GM19023 (cell line): ENCODE results near the gene DDAH1.

Experiments used
- ATAC-seq: cut with Tn5 transposase; IDR thresholded peaks from one replicate; pipeline ENCODE4 v1.9.1; 2021; ENCODE audit warnings: mild to moderate bottlenecking, moderate library complexity; ENCODE audit not compliant: unreplicated experiment

DDAH1 gene

GRCh38 chr1:85445906-85446305 lies 19.1 kb downstream of the DDAH1 start:
- ATAC-seq: no peak

GRCh38 chr1:85444381-85444780 lies 20.6 kb downstream of the DDAH1 start:
- no peak for ATAC-seq

GRCh38 chr1:85440612-85441011 lies 24.3 kb downstream of the DDAH1 start:
- ATAC-seq: no peak

GRCh38 chr1:85438353-85438752 lies 26.6 kb downstream of the DDAH1 start:
- no peak for ATAC-seq

- ATAC-seq: no peak
Observed at GRCh38 chr1:85437139-85437538, 27.8 kb downstream of the DDAH1 start.

GRCh38 chr1:85433096-85433495 lies 31.9 kb downstream of the DDAH1 start:
- ATAC-seq: no peak

GRCh38 chr1:85428471-85429089 lies 36.4 kb downstream of the DDAH1 start:
- no peak for ATAC-seq

GRCh38 chr1:85427849-85428248 lies 37.1 kb downstream of the DDAH1 start:
- no peak for ATAC-seq

- no peak for ATAC-seq
Observed at GRCh38 chr1:85427331-85427730, 37.6 kb downstream of the DDAH1 start.

GRCh38 chr1:85421179-85421578 lies 43.8 kb downstream of the DDAH1 start:
- ATAC-seq: no peak

GRCh38 chr1:85420199-85420598 lies 44.8 kb downstream of the DDAH1 start:
- no peak for ATAC-seq

GRCh38 chr1:85417876-85418275 lies 47.1 kb downstream of the DDAH1 start:
- no peak for ATAC-seq

- ATAC-seq: no peak
Observed at GRCh38 chr1:85417017-85417416, 47.9 kb downstream of the DDAH1 start.

- ATAC-seq: no peak
Observed at GRCh38 chr1:85413169-85413568, 51.8 kb downstream of the DDAH1 start.

- no peak for ATAC-seq
Observed at GRCh38 chr1:85411567-85412305, 53.2 kb downstream of the DDAH1 start.

- no peak for ATAC-seq
Observed at GRCh38 chr1:85409516-85409915, 55.4 kb downstream of the DDAH1 start.

- no peak for ATAC-seq
Observed at GRCh38 chr1:85407746-85408377, 57.1 kb downstream of the DDAH1 start.

- ATAC-seq: no peak
Observed at GRCh38 chr1:85406887-85407533, 57.9 kb downstream of the DDAH1 start.

- no peak for ATAC-seq
Observed at GRCh38 chr1:85406081-85406480, 58.9 kb downstream of the DDAH1 start.

- ATAC-seq: no peak
Observed at GRCh38 chr1:85404408-85404807, 60.6 kb downstream of the DDAH1 start.

GRCh38 chr1:85398391-85399064 lies 66.4 kb downstream of the DDAH1 start:
- ATAC-seq: no peak
